ENCODE measurements around the gene CD55. TPM values are rescaled to one million over a fixed set of nuclear protein-coding genes. Genes with fewer than 3 reads are reported as not detected.

The CD55 gene
- total and polyA plus RNA-seq, 2 of the 13 experiments (the other 11 are each of a cell fraction or from before 2014, with no cell fraction given) = 6.0 to 56.0 TPM

GRCh38 chr1:207355060-207355459, 33.6 kb downstream of the CD55 start (continued):
- TF ChIP-seq MLX (CRISPR knock-in tag; IDR thresholded peaks at IDR 0.05) (no peak), XBP1 (CRISPR knock-in tag; IDR thresholded peaks at IDR 0.05) (no peak), NKX3-1 (CRISPR knock-in tag; IDR thresholded peaks at IDR 0.05) (no peak), HNF4G (IDR thresholded peaks at IDR 0.05; ENCODE audit: borderline replicate concordance, low read depth, low read length) (no peak), HNF4G (CRISPR knock-in tag; IDR thresholded peaks at IDR 0.05; ENCODE audit: borderline replicate concordance, low read depth) (no peak), ZZZ3 (CRISPR knock-in tag; IDR thresholded peaks at IDR 0.05; ENCODE audit: borderline replicate concordance) (no peak), PATZ1 (CRISPR knock-in tag; IDR thresholded peaks at IDR 0.05) (no peak), PBX3 (CRISPR knock-in tag; IDR thresholded peaks at IDR 0.05; ENCODE audit: borderline replicate concordance) (no peak)

- Histone ChIP-seq H3K4me1 (ENCODE audit: insufficient read depth, low read length) (no peaks in the 10 kb centered on the region), H2AFZ (ENCODE audit: low read length) (no peak overlapping the region), H3K79me2 (ENCODE audit: insufficient read depth, low read length) (no peaks in the 10 kb centered on the region), H3K27me3 (ENCODE audit: control insufficient read depth in 1 of 2, insufficient read depth in 2 of 2, low read length in 2 of 2) (no peaks in the 10 kb centered on the region), H3K36me3 (replicated peaks in 1 of 2; ENCODE audit: control insufficient read depth in 1 of 2, insufficient read depth in 2 of 2, low read length in 2 of 2) (no peaks in the 10 kb centered on the region), H3K4me3 (replicated peaks in 1 of 3; ENCODE audit: insufficient read depth in 1 of 3, low read depth in 2 of 3, low read length in 3 of 3) (no peak overlapping the region), H3K4me2 (ENCODE audit: low read depth, low read length) (no peak overlapping the region), H3K9ac (ENCODE audit: insufficient read depth, low read depth, low read length) (no peak overlapping the region), H3K9me3 (ENCODE audit: low read length) (no peaks in the 10 kb centered on the region), H3K27ac (ENCODE audit: extremely low read length, insufficient read depth, low read length) (no peak overlapping the region), H4K20me1 (ENCODE audit: insufficient read depth, low read length) (no peaks in the 10 kb centered on the region)
- no TSS peak for BruUV-seq (replicated peaks)
- intact Hi-C loops (cut with micrococcal nuclease; ENCODE audit: unreplicated experiment) (no loop called here), in situ Hi-C loops (cut with HindIII; ENCODE audit: extremely low pct_ligation_motif_present, low pct_unique_long_range_greater_than_20kb) (no loop called here)
- ATAC-seq = no peak
- DNase-seq (ENCODE audit: low spot score) = no peak
- POLR2A ChIA-PET = no interaction called here
- FAIRE-seq = no peak
- no peak for TF ChIP-seq ZGPAT (CRISPR knock-in tag; IDR thresholded peaks at IDR 0.05)
- CTCF ChIA-PET (ENCODE audit: low intra/inter-chr PET ratio, low total read pairs) = no interaction called here
- WGBS (ENCODE audit: low lambda C conversion rate) = 85% methylated on average over 3 of the region's 3 CpGs
Measured at GRCh38 chr1:207355513-207356295, 34.2 kb downstream of the CD55 start.
